ENCODE results near the gene ADAM8. TPM values are rescaled to one million over a fixed set of nuclear protein-coding genes. Genes with fewer than 3 reads are reported as not detected.

Gene ADAM8
- total and polyA plus RNA-seq, 10 of the 15 experiments (the other 5 are each of a cell fraction or from before 2014, with no cell fraction given) = 0.37 to 92.7 (median 21.7) TPM

DNA sequence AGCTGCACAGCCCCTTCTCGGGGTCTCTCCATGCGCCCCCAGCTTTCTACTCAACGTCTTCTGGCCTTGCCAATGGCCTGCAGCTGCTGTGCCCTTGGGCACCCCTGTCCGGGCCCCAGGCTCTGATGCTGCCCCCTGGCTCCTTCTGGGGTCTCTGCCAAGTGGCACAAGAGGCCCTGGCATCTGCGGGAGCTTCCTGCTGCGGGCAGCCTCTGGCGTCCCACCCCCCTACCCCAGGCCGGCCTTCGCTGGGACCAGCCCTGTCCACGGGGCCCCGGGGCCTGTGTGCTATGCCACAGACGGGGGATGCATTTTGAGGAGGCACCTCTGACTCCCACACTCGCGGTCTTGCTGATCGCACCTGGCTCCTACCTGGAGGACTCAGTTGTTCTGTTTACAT is 36.7 kb downstream of the ADAM8 start:
- H3K79me2 ChIP-seq (ENCODE audit: control insufficient read depth, insufficient read depth, low read length) = no peaks in the 10 kb centered on the region
- intact Hi-C loops (cut with micrococcal nuclease; ENCODE audit: unreplicated experiment) (no loop called here), in situ Hi-C loops (cut with MboI) (no loop called here)
- DNase-seq (ENCODE audit: low read depth, low spot score) (no peak), FAIRE-seq (no peak), ATAC-seq (no peak)
- no peaks in the 10 kb centered on the region for H3K9me3 ChIP-seq (replicated peaks; ENCODE audit: control insufficient read depth, insufficient read depth, low read length)
- SMC1A ChIA-PET (ENCODE audit: uncharacterized antibody, unreplicated experiment) = no interaction called here
- TF ChIP-seq KLF5 (IDR thresholded peaks at IDR 0.05; ENCODE audit: partially characterized antibody) = no peak
- no peak for TF ChIP-seq EP300 (IDR thresholded peaks at IDR 0.05; ENCODE audit: borderline replicate concordance in 1 of 2, control insufficient read depth in 1 of 2, low read depth in 2 of 2, low read length in 2 of 2)
- no peak for TF ChIP-seq RBBP5 (conservative IDR thresholded peaks at IDR 0.05)
- no peak for TF ChIP-seq POLR2AphosphoS2 (IDR thresholded peaks at IDR 0.05; ENCODE audit: low read depth, low read length)
- no peak for TF ChIP-seq SIN3A (IDR thresholded peaks at IDR 0.05; ENCODE audit: low read depth, low read length)
- TF ChIP-seq ZNF207 (IDR thresholded peaks at IDR 0.05; ENCODE audit: borderline replicate concordance) = no peak
- no peak for TF ChIP-seq IKZF1 (conservative IDR thresholded peaks at IDR 0.05)
- TF ChIP-seq MYB (IDR thresholded peaks at IDR 0.05; ENCODE audit: borderline replicate concordance, low read depth, low read length) = no peak
- TF ChIP-seq TBL1XR1 (IDR thresholded peaks at IDR 0.05; ENCODE audit: low read depth, low read length) = no peak
- no peak for TF ChIP-seq SREBF1 (IDR thresholded peaks at IDR 0.05; ENCODE audit: low read length)
- no peak for TF ChIP-seq CREM (IDR thresholded peaks at IDR 0.05; ENCODE audit: low read depth)
- no peak for TF ChIP-seq SPI1 (IDR thresholded peaks at IDR 0.05; ENCODE audit: borderline replicate concordance, insufficient read depth, low read depth, low read length)
- TF ChIP-seq HCFC1 (IDR thresholded peaks at IDR 0.05; ENCODE audit: low read length) = no peak
- TF ChIP-seq SMAD1 (IDR thresholded peaks at IDR 0.05; ENCODE audit: low read depth, partially characterized antibody) = no peak
- TF ChIP-seq ZNF384 (IDR thresholded peaks at IDR 0.05; ENCODE audit: borderline replicate concordance, low read depth, low read length) = no peak
- TF ChIP-seq, protein P1, sequence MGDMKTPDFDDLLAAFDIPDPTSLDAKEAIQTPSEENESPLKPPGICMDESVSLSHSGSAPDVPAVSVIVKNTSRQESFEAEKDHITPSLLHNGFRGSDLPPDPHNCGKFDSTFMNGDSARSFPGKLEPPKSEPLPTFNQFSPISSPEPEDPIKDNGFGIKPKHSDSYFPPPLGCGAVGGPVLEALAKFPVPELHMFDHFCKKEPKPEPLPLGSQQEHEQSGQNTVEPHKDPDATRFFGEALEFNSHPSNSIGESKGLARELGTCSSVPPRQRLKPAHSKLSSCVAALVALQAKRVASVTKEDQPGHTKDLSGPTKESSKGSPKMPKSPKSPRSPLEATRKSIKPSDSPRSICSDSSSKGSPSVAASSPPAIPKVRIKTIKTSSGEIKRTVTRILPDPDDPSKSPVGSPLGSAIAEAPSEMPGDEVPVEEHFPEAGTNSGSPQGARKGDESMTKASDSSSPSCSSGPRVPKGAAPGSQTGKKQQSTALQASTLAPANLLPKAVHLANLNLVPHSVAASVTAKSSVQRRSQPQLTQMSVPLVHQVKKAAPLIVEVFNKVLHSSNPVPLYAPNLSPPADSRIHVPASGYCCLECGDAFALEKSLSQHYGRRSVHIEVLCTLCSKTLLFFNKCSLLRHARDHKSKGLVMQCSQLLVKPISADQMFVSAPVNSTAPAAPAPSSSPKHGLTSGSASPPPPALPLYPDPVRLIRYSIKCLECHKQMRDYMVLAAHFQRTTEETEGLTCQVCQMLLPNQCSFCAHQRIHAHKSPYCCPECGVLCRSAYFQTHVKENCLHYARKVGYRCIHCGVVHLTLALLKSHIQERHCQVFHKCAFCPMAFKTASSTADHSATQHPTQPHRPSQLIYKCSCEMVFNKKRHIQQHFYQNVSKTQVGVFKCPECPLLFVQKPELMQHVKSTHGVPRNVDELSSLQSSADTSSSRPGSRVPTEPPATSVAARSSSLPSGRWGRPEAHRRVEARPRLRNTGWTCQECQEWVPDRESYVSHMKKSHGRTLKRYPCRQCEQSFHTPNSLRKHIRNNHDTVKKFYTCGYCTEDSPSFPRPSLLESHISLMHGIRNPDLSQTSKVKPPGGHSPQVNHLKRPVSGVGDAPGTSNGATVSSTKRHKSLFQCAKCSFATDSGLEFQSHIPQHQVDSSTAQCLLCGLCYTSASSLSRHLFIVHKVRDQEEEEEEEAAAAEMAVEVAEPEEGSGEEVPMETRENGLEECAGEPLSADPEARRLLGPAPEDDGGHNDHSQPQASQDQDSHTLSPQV (IDR thresholded peaks at IDR 0.05) = no peak
- TF ChIP-seq YY1 (IDR thresholded peaks at IDR 0.05; ENCODE audit: low read depth, low read length) = no peak
- no peak overlapping the region for H3K4me3 ChIP-seq
- H3K36me3 ChIP-seq (ENCODE audit: control insufficient read depth in 2 of 2, insufficient read depth in 2 of 2, low read length in 1 of 2) = no peaks in the 10 kb centered on the region
- BruUV-seq (replicated peaks) = no TSS peak
- no peaks in the 10 kb centered on the region; the same call in 1 of the 2 replicates for H4K20me1 ChIP-seq (ENCODE audit: control insufficient read depth, insufficient read depth)
- RAD21 ChIA-PET (ENCODE audit: unreplicated experiment) = no interaction called here
- POLR2A ChIA-PET = no interaction called here
- peaks cover 0 to 1% of the 10 kb centered on the region in 2 experiments; a peak in 2 of 4 replicates for H3K27me3 ChIP-seq (replicated peaks in 1 of 2; ENCODE audit: control insufficient read depth in 2 of 2, insufficient read depth in 2 of 2, low read length in 1 of 2)
- H2AFZ ChIP-seq (ENCODE audit: control insufficient read depth, low read depth, low read length) = no peak overlapping the region
- 50% methylated on average over 14 of the region's 15 CpGs for WGBS (ENCODE audit: insufficient coverage, insufficient replicate concordance, low lambda C conversion rate, missing lambda C conversion rate)
- H3K27ac ChIP-seq (ENCODE audit: control insufficient read depth, insufficient read depth) = no peak overlapping the region
- no peak overlapping the region for H3K9ac ChIP-seq (ENCODE audit: control insufficient read depth, insufficient read depth, low read length)
- no peak overlapping the region for H3K4me2 ChIP-seq (ENCODE audit: control insufficient read depth, insufficient read depth)
- CTCF ChIA-PET = no interaction called here
- peaks cover 15% of the 10 kb centered on the region for H3K4me1 ChIP-seq (ENCODE audit: control insufficient read depth, insufficient read depth, low read length)
